Measurements from ENCODE around the gene RNF112.
A peak's percentile ranks its signal among the peaks of the same experiment; 100 is the strongest.

The RNF112 gene

GRCh38 chr17:19365833-19366636, 45.0 kb upstream of the RNF112 start:
- no peak for FAIRE-seq
- no peak for DNase-seq (ENCODE audit: insufficient read length, low spot score)
- no peak for TF ChIP-seq POLR2AphosphoS5 (IDR thresholded peaks at IDR 0.05; ENCODE audit: low read depth, low read length)
- no peak for TF ChIP-seq TAF1 (IDR thresholded peaks at IDR 0.05; ENCODE audit: low read depth, low read length)
- TF ChIP-seq POLR2A (IDR thresholded peaks at IDR 0.05; ENCODE audit: low read depth, low read length): no peak
- no peak for TF ChIP-seq PAX5 (IDR thresholded peaks at IDR 0.05; ENCODE audit: insufficient read depth, low read length, severe bottlenecking)
- TF ChIP-seq POU2F2 (IDR thresholded peaks at IDR 0.05; ENCODE audit: low read depth, low read length): no peak
- TF ChIP-seq SPI1 (IDR thresholded peaks at IDR 0.05; ENCODE audit: low read depth, low read length): no peak

GRCh38 chr17:19366637-19366972, 44.4 kb upstream of the RNF112 start:
- TF ChIP-seq PAX5 (IDR thresholded peaks at IDR 0.05; ENCODE audit: insufficient read depth, low read length, severe bottlenecking) (no peak), TAF1 (IDR thresholded peaks at IDR 0.05; ENCODE audit: low read depth, low read length) (no peak), SPI1 (IDR thresholded peaks at IDR 0.05; ENCODE audit: low read depth, low read length) (no peak), POLR2A (IDR thresholded peaks at IDR 0.05; ENCODE audit: low read depth, low read length) (no peak), POLR2AphosphoS5 (IDR thresholded peaks at IDR 0.05; ENCODE audit: low read depth, low read length) (no peak), POU2F2 (IDR thresholded peaks at IDR 0.05; ENCODE audit: low read depth, low read length) (no peak)
- DNase-seq (ENCODE audit: insufficient read length, low spot score): no peak
- no peak for FAIRE-seq

DNA sequence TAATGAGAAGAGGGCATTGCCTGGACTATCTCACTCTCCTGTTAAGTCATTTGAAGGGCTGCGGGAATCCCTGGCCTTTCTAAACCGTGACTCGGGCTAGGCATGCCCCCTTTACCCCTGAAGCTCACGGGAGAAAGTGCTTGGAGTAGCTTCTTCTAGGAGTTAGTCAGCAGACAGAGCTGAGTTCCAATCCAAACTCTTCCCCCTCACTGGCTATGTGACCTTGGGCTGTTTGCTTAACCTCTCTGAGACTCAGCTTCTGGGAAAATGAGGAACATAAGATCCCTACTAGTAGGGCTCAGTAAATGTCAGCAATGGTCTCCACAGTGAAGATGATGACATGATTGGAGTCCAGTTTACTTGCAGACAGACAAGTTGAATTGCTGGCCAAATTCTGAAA, 42.8 kb upstream of the RNF112 start:
- FAIRE-seq (no peak), DNase-seq (ENCODE audit: insufficient read length, low spot score) (no peak)
- TF ChIP-seq PAX5 (IDR thresholded peaks at IDR 0.05; ENCODE audit: insufficient read depth, low read length, severe bottlenecking): no peak
- TF ChIP-seq SPI1 (IDR thresholded peaks at IDR 0.05; ENCODE audit: low read depth, low read length): no peak
- TF ChIP-seq POLR2AphosphoS5 (IDR thresholded peaks at IDR 0.05; ENCODE audit: low read depth, low read length): no peak

GRCh38 chr17:19369107-19369778, 41.8 kb upstream of the RNF112 start:
- no peak for FAIRE-seq
- no peak for DNase-seq (ENCODE audit: insufficient read length, low spot score)
- TF ChIP-seq POU2F2 (IDR thresholded peaks at IDR 0.05; ENCODE audit: low read depth, low read length) (no peak), POLR2A (IDR thresholded peaks at IDR 0.05; ENCODE audit: low read depth, low read length) (no peak), SPI1 (IDR thresholded peaks at IDR 0.05; ENCODE audit: low read depth, low read length) (no peak)

DNA sequence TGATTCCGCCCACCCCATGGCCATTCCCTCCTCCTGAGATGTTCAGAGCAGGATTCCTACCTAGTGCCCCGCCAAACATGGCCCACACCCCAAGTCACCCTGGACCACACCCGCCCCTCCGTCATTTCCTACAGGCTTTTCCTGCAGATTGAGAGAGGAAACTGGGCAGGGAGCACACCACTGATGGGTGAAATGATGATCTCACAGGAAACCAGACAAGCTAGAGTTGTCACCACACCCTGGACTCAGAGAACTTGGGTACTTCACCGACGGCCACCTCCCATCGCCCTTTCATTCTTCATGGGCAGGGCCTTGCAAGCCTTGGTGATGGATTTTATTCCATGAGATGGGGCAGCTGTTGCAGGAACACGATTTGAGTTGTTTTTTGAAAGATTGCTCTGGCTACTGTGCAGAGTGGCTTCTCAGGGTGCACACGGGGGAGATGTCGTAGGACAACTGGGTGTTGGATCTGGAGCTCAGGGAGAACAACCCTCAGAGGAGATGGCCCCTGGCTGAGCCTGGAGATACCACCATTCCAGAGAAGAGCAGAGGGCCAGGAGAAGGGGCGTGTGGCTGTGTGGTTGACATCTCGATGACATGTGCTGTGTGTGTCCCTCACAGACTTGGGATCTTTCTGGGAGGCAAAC, 41.1 kb upstream of the RNF112 start:
- no peak for DNase-seq (ENCODE audit: insufficient read length, low spot score)
- FAIRE-seq: no peak
- no peak for TF ChIP-seq PAX5 (IDR thresholded peaks at IDR 0.05; ENCODE audit: insufficient read depth, low read length, severe bottlenecking)
- TF ChIP-seq POU2F2 (IDR thresholded peaks at IDR 0.05; ENCODE audit: low read depth, low read length): no peak
- no peak for TF ChIP-seq TAF1 (IDR thresholded peaks at IDR 0.05; ENCODE audit: low read depth, low read length)
- TF ChIP-seq POLR2AphosphoS5 (IDR thresholded peaks at IDR 0.05; ENCODE audit: low read depth, low read length): no peak
- no peak for TF ChIP-seq SPI1 (IDR thresholded peaks at IDR 0.05; ENCODE audit: low read depth, low read length)
- no peak for TF ChIP-seq POLR2A (IDR thresholded peaks at IDR 0.05; ENCODE audit: low read depth, low read length)

- TF ChIP-seq SPI1 (IDR thresholded peaks at IDR 0.05; ENCODE audit: low read depth, low read length) (no peak), TAF1 (IDR thresholded peaks at IDR 0.05; ENCODE audit: low read depth, low read length) (no peak), POLR2AphosphoS5 (IDR thresholded peaks at IDR 0.05; ENCODE audit: low read depth, low read length) (no peak), POU2F2 (IDR thresholded peaks at IDR 0.05; ENCODE audit: low read depth, low read length) (no peak), PAX5 (IDR thresholded peaks at IDR 0.05; ENCODE audit: insufficient read depth, low read length, severe bottlenecking) (no peak), POLR2A (IDR thresholded peaks at IDR 0.05; ENCODE audit: low read depth, low read length) (no peak)
- peak; percentile 87 for FAIRE-seq
- no peak for DNase-seq (ENCODE audit: insufficient read length, low spot score)
These were observed 40.5 kb upstream of the RNF112 start for GRCh38 chr17:19370493-19370960.

- TF ChIP-seq PAX5 (IDR thresholded peaks at IDR 0.05; ENCODE audit: insufficient read depth, low read length, severe bottlenecking): no peak
- peak; percentile 76 for TF ChIP-seq SPI1 (IDR thresholded peaks at IDR 0.05; ENCODE audit: low read depth, low read length)
- DNase-seq (ENCODE audit: insufficient read length, low spot score) (no peak), FAIRE-seq (no peak)
These were observed 39.6 kb upstream of the RNF112 start for GRCh38 chr17:19371259-19372010.

DNA sequence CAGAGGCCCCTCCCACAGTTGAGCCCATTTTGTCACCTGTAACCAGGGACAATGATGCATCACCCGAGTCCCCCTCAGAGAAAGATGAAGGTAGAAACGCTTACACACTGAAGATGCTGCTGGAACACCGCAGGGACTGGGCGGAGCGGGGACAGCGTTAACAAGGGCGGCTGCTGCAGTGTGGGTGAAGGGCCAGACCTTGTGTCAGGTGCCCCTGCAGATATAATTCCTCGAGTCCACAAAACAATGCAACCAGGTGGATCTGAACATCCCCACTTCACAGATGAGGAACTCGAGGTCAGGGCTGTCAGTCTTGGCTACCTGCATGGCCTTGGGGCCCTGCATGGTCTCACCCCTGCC, 39.0 kb upstream of the RNF112 start:
- TF ChIP-seq POLR2A (IDR thresholded peaks at IDR 0.05; ENCODE audit: low read depth, low read length) (no peak), PAX5 (IDR thresholded peaks at IDR 0.05; ENCODE audit: insufficient read depth, low read length, severe bottlenecking) (no peak), POU2F2 (IDR thresholded peaks at IDR 0.05; ENCODE audit: low read depth, low read length) (no peak), TAF1 (IDR thresholded peaks at IDR 0.05; ENCODE audit: low read depth, low read length) (no peak), SPI1 (IDR thresholded peaks at IDR 0.05; ENCODE audit: low read depth, low read length) (no peak), POLR2AphosphoS5 (IDR thresholded peaks at IDR 0.05; ENCODE audit: low read depth, low read length) (no peak)
- no peak for DNase-seq (ENCODE audit: insufficient read length, low spot score)
- FAIRE-seq: no peak

DNA sequence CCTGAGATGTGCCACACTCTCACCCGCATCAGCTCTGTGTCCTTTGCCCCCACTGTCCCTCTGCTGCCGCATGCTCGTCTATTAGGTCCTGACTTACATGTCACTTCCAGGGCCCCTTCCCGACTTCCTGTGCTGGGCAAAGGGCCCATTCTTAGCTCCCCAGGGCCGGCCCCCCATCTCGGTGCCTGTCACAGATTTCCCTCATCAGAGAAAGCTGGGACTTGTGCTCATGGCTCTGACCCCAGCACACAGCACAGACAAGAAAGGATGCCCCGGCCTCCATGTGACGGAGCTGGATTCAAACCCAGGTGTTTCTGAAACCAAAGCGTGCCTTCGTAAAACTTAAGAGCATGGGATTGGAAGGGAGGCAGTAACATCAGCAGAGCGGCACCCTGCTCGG, 38.6 kb upstream of the RNF112 start:
- TF ChIP-seq POLR2A (IDR thresholded peaks at IDR 0.05; ENCODE audit: low read depth, low read length): no peak
- TF ChIP-seq POLR2AphosphoS5 (IDR thresholded peaks at IDR 0.05; ENCODE audit: low read depth, low read length): no peak
- TF ChIP-seq TAF1 (IDR thresholded peaks at IDR 0.05; ENCODE audit: low read depth, low read length): no peak
- no peak for TF ChIP-seq POU2F2 (IDR thresholded peaks at IDR 0.05; ENCODE audit: low read depth, low read length)
- TF ChIP-seq PAX5 (IDR thresholded peaks at IDR 0.05; ENCODE audit: insufficient read depth, low read length, severe bottlenecking): no peak
- no peak for TF ChIP-seq SPI1 (IDR thresholded peaks at IDR 0.05; ENCODE audit: low read depth, low read length)
- FAIRE-seq (no peak), DNase-seq (ENCODE audit: insufficient read length, low spot score) (no peak)
